AG04450 (cell line): ENCODE measurements around the gene PDE2A. TPM values are rescaled to one million over a fixed set of nuclear protein-coding genes. Genes with fewer than 3 reads are reported as not detected.
A peak's percentile ranks its signal among the peaks of the same experiment; 100 is the strongest.

Experiments
- CTCF ChIA-PET: fragments of 300-600, 350-600 bp; formaldehyde crosslinking; extraction: SDS; loops from one replicate; lab custom pipeline; 2022; ENCODE audit warnings: antibody characterized with exemption, inconsistent platforms; lab: Charles Lee
- POLR2A ChIA-PET: fragments of 350-600 bp; formaldehyde crosslinking; extraction: SDS; loops from one replicate; lab custom pipeline; 2021; ENCODE audit warnings: antibody characterized with exemption, inconsistent platforms; lab: Yijun Ruan, JAX
- DNase-seq: peaks from one replicate; pipeline ENCODE4 v3.0.0-alpha.2; 2011; ENCODE audit warnings: low read depth, low spot score
- H3K27ac ChIP-seq: one replicate; pipeline ENCODE4 v1.5.1; 2012; ENCODE audit warnings: low read depth, low read length, control low read depth
- H3K27me3 ChIP-seq: one replicate; pipeline ENCODE4 v1.6.0; 2012; ENCODE audit warnings: low read length; ENCODE audit not compliant: control insufficient read depth, insufficient read depth
- H3K4me3 ChIP-seq: 2 replicates; pipeline ENCODE4 v1.5.1; 2011; ENCODE audit warnings: mild to moderate bottlenecking, low read depth, low read length, control low read depth
- H3K9me3 ChIP-seq: 2 replicates; pipeline ENCODE4 v1.5.1; 2012; ENCODE audit warnings: low read length; ENCODE audit not compliant: control insufficient read depth, insufficient read depth
- CTCF ChIP-seq: IDR thresholded peaks from 2 replicates; pipeline ENCODE4 v1.5.1; 2011; ENCODE audit warnings: low read depth, low read length, control low read depth, inconsistent platforms
- polyA plus RNA-seq: library from polyadenylated mRNA; depleted of rRNA; stranded (reverse); fragments of >200 nt; gene quantifications from 2 replicates; pipeline ENCODE4 v1.2.3, GENCODE V29; 2011

The PDE2A gene
- polyA plus RNA-seq, 1 experiment = 0.02 TPM

DNA sequence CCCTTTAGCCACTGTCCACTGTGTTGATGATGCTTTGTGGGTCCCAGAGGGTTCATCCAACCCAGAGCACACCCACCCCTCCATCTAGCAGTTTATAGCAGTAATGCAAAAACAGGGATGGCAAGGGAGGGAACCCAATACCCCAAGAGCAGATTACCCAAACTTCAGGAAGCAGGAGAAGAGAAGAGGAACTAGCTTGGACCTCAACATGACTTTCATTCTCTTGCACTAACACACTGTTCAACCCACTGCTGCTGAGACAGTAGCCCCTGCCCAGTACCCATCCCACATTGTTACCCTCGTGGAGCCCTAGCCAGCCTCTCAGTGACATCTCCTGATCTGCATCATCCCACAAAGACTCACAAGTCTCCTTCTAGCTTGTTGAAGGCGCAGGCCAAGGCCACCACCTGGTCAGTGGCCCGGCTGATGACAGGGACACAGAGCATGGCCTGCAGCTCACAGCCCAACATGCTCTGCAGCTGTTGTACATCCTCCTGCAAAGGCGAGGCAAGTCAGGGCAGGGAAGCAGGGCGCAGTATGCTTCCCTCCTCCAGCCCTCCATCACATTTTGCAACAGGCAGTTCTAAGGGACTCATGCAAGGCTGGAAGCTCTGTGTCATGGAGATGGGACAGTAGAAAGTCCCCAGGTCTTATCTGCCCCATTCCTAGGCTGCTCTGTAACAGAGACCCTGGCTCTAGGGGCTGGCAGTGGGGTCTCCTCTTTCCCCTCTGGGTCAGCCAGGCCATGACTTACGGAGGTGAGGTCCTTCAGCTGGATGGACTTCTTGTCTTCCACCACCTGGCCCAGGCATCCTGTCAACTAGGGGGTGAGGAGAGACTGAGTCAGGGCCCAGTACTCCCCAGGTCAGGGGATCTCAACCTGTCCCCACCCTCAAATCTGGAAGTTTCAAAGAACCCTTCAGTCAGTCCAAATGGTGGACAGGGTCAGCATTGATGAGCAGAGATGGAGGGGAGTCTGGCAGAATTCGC lies 85.5 kb downstream of the PDE2A start:
- no peak for DNase-seq
- TF ChIP-seq CTCF = no peak
- Histone ChIP-seq H3K27me3 (peaks cover 89% of the 10 kb centered on the region), H3K4me3 (no peak overlapping the region), H3K27ac (no peak overlapping the region), H3K9me3 (peaks cover 2% of the 10 kb centered on the region; the same call in 1 of the 2 replicates)
- ChIA-PET POLR2A (no interaction called here), CTCF (interaction anchor here (0.8 to 2.6 kb wide), 4 partner anchors 10 to 117 kb away, joined by 4 to 18 read pairs (median 12); no protein-coding TSS in a partner anchor)

- H3K27ac ChIP-seq = no peak overlapping the region
- H3K27me3 ChIP-seq = peaks cover 87% of the 10 kb centered on the region
- ChIA-PET CTCF (interaction anchor here (1.6 to 2.6 kb wide), 5 partner anchors 8 to 116 kb away, joined by 4 to 18 read pairs (median 15); no protein-coding TSS in a partner anchor), POLR2A (no interaction called here)
- H3K4me3 ChIP-seq = no peak overlapping the region
- peaks cover 4% of the 10 kb centered on the region; the same call in 1 of the 2 replicates for H3K9me3 ChIP-seq
- no peak for DNase-seq
- TF ChIP-seq CTCF = no peak
These were observed 86.5 kb downstream of the PDE2A start for GRCh38 chr11:72587696-72588095.

- no peak for TF ChIP-seq CTCF
- peaks cover 4% of the 10 kb centered on the region; the same call in 1 of the 2 replicates for H3K9me3 ChIP-seq
- no peak overlapping the region for H3K27ac ChIP-seq
- CTCF ChIA-PET = interaction anchor here (0.5 to 2.6 kb wide), 17 partner anchors 9 to 139 kb away, joined by 3 to 18 read pairs (median 5); no protein-coding TSS in a partner anchor
- peaks cover 81% of the 10 kb centered on the region for H3K27me3 ChIP-seq
- DNase-seq = no peak
- no peak overlapping the region for H3K4me3 ChIP-seq
- POLR2A ChIA-PET = no interaction called here
These were observed 87.7 kb downstream of the PDE2A start for GRCh38 chr11:72586321-72587090.

DNA sequence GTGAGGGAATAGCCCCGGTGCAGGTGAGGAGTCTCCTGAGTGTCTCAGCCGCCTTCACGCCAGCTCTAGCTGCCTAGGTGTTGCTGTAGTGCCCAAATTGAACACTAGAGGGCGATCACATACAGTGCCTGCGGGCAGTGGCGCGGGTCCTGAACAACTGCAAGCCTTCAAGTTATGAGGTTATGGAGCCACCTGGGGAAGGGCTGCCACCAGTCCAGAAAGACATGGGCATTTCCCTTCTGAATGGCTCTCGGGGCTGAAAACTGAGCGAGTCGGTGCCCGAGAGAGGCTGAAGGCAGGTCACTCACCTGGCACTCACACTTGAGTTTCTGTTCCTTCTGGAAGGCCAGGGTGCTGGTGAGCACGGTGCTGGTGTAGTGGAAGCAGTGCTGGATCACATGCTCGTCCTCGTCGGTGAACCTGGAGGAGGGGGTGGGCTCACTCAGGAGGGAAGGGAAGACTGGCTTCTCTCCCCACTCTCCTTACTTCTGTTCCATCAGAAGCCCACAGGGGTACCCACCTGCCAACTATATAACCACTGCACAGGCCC lies 88.4 kb downstream of the PDE2A start:
- DNase-seq = peak; percentile 10
- H3K4me3 ChIP-seq = no peak overlapping the region
- POLR2A ChIA-PET = no interaction called here

More for the DNA sequence above, 88.4 kb downstream of the PDE2A start:
- peak; percentile 84 for TF ChIP-seq CTCF
- Histone ChIP-seq H3K27me3 (peaks cover 74% of the 10 kb centered on the region), H3K27ac (no peak overlapping the region), H3K9me3 (peaks cover 4% of the 10 kb centered on the region; the same call in 1 of the 2 replicates)
- CTCF ChIA-PET = interaction anchor here (0.5 to 2.5 kb wide), 16 partner anchors 10 to 762 kb away, joined by 3 to 16 read pairs (median 5); no protein-coding TSS in a partner anchor
